ENCODE data around the gene PEF1.

The PEF1 gene

GRCh38 chr1:31584869-31585735 lies 59.6 kb downstream of the PEF1 start:
- no peak for DNase-seq (ENCODE audit: low spot score)

- no peak for DNase-seq (ENCODE audit: low spot score)
Observed at GRCh38 chr1:31583995-31584868, 60.4 kb downstream of the PEF1 start.

GRCh38 chr1:31583082-31583994 lies 61.3 kb downstream of the PEF1 start:
- DNase-seq (ENCODE audit: low spot score): no peak

GRCh38 chr1:31581821-31582810 lies 62.6 kb downstream of the PEF1 start:
- no peak for DNase-seq (ENCODE audit: low spot score)

- no peak for DNase-seq (ENCODE audit: low spot score)
Observed at GRCh38 chr1:31580891-31581603, 63.6 kb downstream of the PEF1 start.

- DNase-seq (ENCODE audit: low spot score): no peak
Observed at GRCh38 chr1:31580513-31580870, 64.2 kb downstream of the PEF1 start.

All from hematopoietic multipotent progenitor cell treated with erythropoietin and hydrocortisone succinate and interleukin-3 and kit ligand, for 15 days (in vitro differentiated cells).